MM.1S (cell line): Measurements from ENCODE around the gene STRIP2.
"Not testable (repeated sequence)": the region's sequence is repeated elsewhere in the genome, so short reads cannot be mapped to it uniquely, and the experiment has no call there.

Source experiments
- DNase-seq: peaks from one replicate; pipeline ENCODE4 v3.0.0-alpha.2; 2015
- H2AFZ ChIP-seq: fragments of 300-600 bp; sonication (generic); 2 replicates; pipeline ENCODE4 v1.6.0; 2016; ENCODE audit warnings: antibody characterized with exemption, low read length
- H3F3A ChIP-seq: fragments of 300-600 bp; sonication (generic); 2 replicates; pipeline ENCODE4 v1.6.1; 2016; ENCODE audit warnings: mild to moderate bottlenecking, antibody characterized with exemption, low read length, moderate library complexity, mixed read lengths; ENCODE audit not compliant: insufficient read depth
- H3K27ac ChIP-seq: fragments of 300-600 bp; sonication (generic); 2 replicates; pipeline ENCODE4 v1.5.1; 2016; ENCODE audit warnings: mild to moderate bottlenecking, low read length
- H3K27me3 ChIP-seq: fragments of 300-600 bp; sonication (generic); replicated peaks from 2 replicates; pipeline ENCODE4 v1.6.0; 2016; ENCODE audit warnings: low read length; ENCODE audit not compliant: insufficient read depth
- H3K36me3 ChIP-seq: fragments of 300-600 bp; sonication (generic); replicated peaks from 2 replicates; pipeline ENCODE4 v1.6.1; 2016; ENCODE audit warnings: mild to moderate bottlenecking, low read length, mixed read lengths; ENCODE audit not compliant: insufficient read depth
- H3K4me1 ChIP-seq: fragments of 300-600 bp; sonication (generic); 2 replicates; pipeline ENCODE4 v1.6.1; 2016; ENCODE audit warnings: low read length, mixed read lengths
- H3K4me2 ChIP-seq: fragments of 300-600 bp; sonication (generic); 2 replicates; pipeline ENCODE4 v1.6.0; 2016; ENCODE audit warnings: low read depth, low read length
- H3K4me3 ChIP-seq: fragments of 300-600 bp; sonication (generic); 2 replicates; pipeline ENCODE4 v1.5.1; 2016; ENCODE audit warnings: low read length, mixed read lengths
- H3K79me2 ChIP-seq: fragments of 300-600 bp; sonication (generic); 2 replicates; pipeline ENCODE4 v1.6.1; 2016; ENCODE audit warnings: mixed run types, low read length, mixed read lengths
- H3K9ac ChIP-seq: fragments of 300-600 bp; sonication (generic); 2 replicates; pipeline ENCODE4 v1.6.1; 2016; ENCODE audit warnings: low read length, mixed read lengths
- H3K9me2 ChIP-seq: fragments of 300-600 bp; sonication (generic); replicated peaks from 2 replicates; pipeline ENCODE4 v1.6.1; 2016; ENCODE audit warnings: mild to moderate bottlenecking, low read length, mixed read lengths; ENCODE audit not compliant: insufficient read depth
- H3K9me3 ChIP-seq: fragments of 300-600 bp; sonication (generic); replicated peaks from 2 replicates; pipeline ENCODE4 v1.6.1; 2016; ENCODE audit warnings: mild to moderate bottlenecking, low read length, mixed read lengths; ENCODE audit not compliant: insufficient read depth
- H4K20me1 ChIP-seq: fragments of 300-600 bp; sonication (generic); 2 replicates; pipeline ENCODE4 v1.6.1; 2016; ENCODE audit warnings: mild to moderate bottlenecking, low read length, moderate library complexity, mixed read lengths; ENCODE audit not compliant: insufficient read depth
- CTCF ChIP-seq: fragments of 300-600 bp; sonication (generic); IDR thresholded peaks from 2 replicates; pipeline ENCODE4 v1.5.1; 2016; ENCODE audit warnings: antibody characterized with exemption, low read length, mixed read lengths
- EZH2 ChIP-seq: fragments of 300-600 bp; sonication (generic); optimal IDR thresholded peaks from 2 replicates; pipeline ENCODE3; 2017; ENCODE audit warnings: low read depth, mild to moderate bottlenecking, antibody characterized with exemption, low read length, mixed read lengths
- EZH2phosphoT487 ChIP-seq: fragments of 300-600 bp; sonication (generic); IDR thresholded peaks from 2 replicates; pipeline ENCODE4 v1.6.1; 2018; ENCODE audit warnings: antibody characterized with exemption, low read length

Gene STRIP2

GRCh38 chr7:129470411-129470810 lies 36.2 kb downstream of the STRIP2 start:
- no peaks in the 10 kb centered on the region for H3K36me3 ChIP-seq
- no peaks in the 10 kb centered on the region for H3K4me1 ChIP-seq
- no peaks in the 10 kb centered on the region for H3K79me2 ChIP-seq
- no peak overlapping the region for H2AFZ ChIP-seq
- no peaks in the 10 kb centered on the region for H4K20me1 ChIP-seq
- no peaks in the 10 kb centered on the region for H3K9me3 ChIP-seq
- H3K4me2 ChIP-seq, result no peak overlapping the region
- no peak overlapping the region for H3K9ac ChIP-seq
- H3K9me2 ChIP-seq, result no peaks in the 10 kb centered on the region
- H3K27me3 ChIP-seq, result no peaks in the 10 kb centered on the region
- no peak overlapping the region for H3K4me3 ChIP-seq
- no peak for DNase-seq
- H3K27ac ChIP-seq, result no peak overlapping the region
- no peak for TF ChIP-seq EZH2phosphoT487
- TF ChIP-seq EZH2, result no peak
- no peak for TF ChIP-seq CTCF
- H3F3A ChIP-seq, result no peaks in the 10 kb centered on the region

GRCh38 chr7:129471402-129471827 lies 37.2 kb downstream of the STRIP2 start:
- H3K4me3 ChIP-seq, result no peak overlapping the region
- no peak overlapping the region for H3K4me2 ChIP-seq
- no peaks in the 10 kb centered on the region for H3K36me3 ChIP-seq
- no peak for DNase-seq
- no peaks in the 10 kb centered on the region for H3K79me2 ChIP-seq
- H3K9me3 ChIP-seq, result no peaks in the 10 kb centered on the region
- no peak overlapping the region for H3K27ac ChIP-seq
- H3K9me2 ChIP-seq, result no peaks in the 10 kb centered on the region
- TF ChIP-seq EZH2, result no peak
- no peak for TF ChIP-seq CTCF
- no peak for TF ChIP-seq EZH2phosphoT487
- H3K27me3 ChIP-seq, result no peaks in the 10 kb centered on the region
- no peak overlapping the region for H3K9ac ChIP-seq
- H4K20me1 ChIP-seq, result no peaks in the 10 kb centered on the region
- H3F3A ChIP-seq, result no peaks in the 10 kb centered on the region
- H2AFZ ChIP-seq, result no peak overlapping the region
- no peaks in the 10 kb centered on the region for H3K4me1 ChIP-seq

- not testable (repeated sequence) for H3K9me2 ChIP-seq, H2AFZ ChIP-seq, H3K27ac ChIP-seq, H3K4me1 ChIP-seq, H3K9ac ChIP-seq, H3K36me3 ChIP-seq, H3K4me3 ChIP-seq, H4K20me1 ChIP-seq, H3K4me2 ChIP-seq, H3K79me2 ChIP-seq, H3K27me3 ChIP-seq, H3K9me3 ChIP-seq, DNase-seq, H3F3A ChIP-seq
Measured at GRCh38 chr7:129475931-129476330, 41.7 kb downstream of the STRIP2 start.

GRCh38 chr7:129476398-129476797 lies 42.2 kb downstream of the STRIP2 start:
- not testable (repeated sequence) for DNase-seq, H3K9ac ChIP-seq, H3K4me2 ChIP-seq, H4K20me1 ChIP-seq, H3K36me3 ChIP-seq, H2AFZ ChIP-seq, H3K9me3 ChIP-seq, H3K9me2 ChIP-seq, H3F3A ChIP-seq, H3K4me1 ChIP-seq, H3K4me3 ChIP-seq, H3K27ac ChIP-seq, H3K27me3 ChIP-seq, H3K79me2 ChIP-seq
